Measurements from ENCODE around the gene UGT1A5.
"Not testable (repeated sequence)": the region's sequence is repeated elsewhere in the genome, so short reads cannot be mapped to it uniquely, and the experiment has no call there.

UGT1A5 gene

DNA sequence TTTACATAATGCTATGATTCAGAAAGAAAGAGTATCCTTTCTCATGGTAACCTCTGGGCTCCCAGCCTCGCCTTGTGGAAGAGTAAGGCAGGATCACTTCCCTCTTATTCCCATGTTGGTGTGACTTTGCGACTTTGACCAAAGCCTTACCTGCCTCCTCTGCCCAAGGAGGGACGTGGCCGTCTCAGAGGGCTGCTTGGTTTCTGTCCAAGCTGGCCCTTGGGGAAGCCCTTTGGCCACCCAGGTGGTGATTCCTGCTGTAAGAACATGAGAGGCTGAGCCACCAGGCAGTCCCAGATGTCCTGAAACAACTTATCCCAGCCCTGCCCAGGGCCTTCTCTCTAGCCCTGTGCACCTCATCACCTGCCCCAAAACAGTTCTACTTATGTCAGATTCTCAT lies 14.0 kb upstream of the UGT1A5 start:
- DNase-seq: no peak

DNA sequence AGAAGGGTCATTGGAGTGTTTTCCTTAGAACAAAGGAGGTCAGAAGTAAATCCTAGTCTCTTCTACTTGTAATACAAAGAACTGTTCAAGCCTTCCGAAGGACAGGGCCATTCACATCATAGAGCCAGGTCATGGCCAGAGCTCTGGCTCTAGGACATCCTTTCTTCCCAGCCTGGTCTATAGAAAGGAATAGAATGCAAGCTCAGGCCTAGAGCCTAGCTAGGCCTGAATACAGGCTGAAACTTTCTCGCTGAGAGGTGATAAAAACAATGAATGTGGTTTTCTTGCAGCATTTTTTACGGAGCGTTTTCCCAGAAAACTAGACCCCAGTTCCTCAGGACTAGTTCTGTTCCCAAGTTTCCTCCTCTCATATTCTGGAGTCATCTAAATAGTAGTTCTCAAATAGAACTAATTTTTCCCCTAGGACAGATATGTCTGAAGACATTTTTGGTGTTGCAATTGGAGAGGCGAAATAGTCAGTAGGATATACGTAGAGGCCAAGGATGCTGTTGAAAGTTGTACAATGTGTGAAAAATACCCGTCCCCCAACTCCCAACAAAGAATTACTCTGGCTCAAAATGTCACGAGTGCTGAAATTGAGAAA lies 13.2 kb upstream of the UGT1A5 start:
- no peak for DNase-seq

DNA sequence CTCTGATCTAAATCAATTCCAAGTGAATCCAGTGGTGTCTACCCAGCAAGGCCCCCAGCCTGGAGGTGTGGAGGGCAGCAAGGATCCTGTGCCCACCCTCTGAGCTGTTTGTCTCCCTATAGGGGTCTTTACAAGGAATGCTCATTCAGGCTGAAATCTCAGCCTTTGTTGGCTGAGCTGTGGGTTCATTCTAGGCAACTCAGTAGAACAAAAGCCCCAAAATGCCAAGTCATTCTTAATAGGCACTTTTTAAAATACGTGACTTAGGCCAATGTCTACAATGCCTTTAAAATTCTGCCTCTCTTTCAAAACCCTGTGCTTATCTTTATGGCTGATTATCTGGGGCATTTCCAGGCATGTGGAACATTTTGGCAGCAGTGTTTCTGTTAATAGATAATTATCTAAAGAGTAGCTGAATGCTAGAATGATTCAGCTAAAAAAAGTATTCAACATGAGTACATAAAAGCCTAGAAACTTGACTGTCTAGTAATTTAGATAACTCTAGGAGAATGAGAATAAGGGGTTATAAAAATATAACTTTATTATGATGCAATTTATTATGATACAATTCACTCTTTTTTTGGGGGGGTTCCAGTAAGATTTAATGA lies 12.6 kb upstream of the UGT1A5 start:
- DNase-seq: no peak

DNA sequence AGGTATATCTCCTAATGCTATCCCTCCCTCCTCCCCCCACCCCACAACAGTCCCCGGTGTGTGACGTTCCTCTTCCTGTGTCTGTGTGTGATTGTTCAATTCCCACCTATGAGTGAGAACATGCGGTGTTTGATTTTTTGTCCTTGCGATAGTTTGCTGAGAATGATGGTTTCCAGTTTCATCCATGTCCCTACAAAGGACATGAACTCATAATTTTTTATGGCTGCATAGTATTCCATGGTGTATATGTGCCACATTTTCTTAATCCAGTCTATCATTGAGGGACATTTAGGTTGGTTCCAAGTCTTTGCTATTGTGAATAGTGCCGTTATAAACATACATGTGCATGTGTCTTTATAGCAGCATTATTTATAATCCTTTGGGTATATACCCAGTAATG lies 11.9 kb upstream of the UGT1A5 start:
- DNase-seq: not testable (repeated sequence)

DNA sequence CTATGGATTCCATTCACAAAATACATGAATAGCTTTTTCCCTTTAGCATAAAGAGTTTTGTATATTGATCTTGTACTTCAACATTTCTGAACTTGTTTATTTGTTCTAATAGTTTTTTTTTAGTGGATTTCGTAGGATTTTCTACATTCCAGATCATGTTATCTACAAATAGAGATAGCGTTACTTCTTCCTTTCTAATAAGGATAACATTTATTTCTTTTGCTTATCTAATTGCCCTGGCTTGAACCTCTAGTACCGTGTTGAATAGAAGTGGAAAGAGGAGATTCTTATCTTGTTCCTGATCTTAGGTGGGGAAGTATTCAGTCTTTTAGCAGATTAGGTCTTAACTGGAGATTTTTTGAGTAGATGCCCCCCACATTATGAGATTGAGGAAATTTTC lies 10.5 kb upstream of the UGT1A5 start:
- no peak for DNase-seq

DNA sequence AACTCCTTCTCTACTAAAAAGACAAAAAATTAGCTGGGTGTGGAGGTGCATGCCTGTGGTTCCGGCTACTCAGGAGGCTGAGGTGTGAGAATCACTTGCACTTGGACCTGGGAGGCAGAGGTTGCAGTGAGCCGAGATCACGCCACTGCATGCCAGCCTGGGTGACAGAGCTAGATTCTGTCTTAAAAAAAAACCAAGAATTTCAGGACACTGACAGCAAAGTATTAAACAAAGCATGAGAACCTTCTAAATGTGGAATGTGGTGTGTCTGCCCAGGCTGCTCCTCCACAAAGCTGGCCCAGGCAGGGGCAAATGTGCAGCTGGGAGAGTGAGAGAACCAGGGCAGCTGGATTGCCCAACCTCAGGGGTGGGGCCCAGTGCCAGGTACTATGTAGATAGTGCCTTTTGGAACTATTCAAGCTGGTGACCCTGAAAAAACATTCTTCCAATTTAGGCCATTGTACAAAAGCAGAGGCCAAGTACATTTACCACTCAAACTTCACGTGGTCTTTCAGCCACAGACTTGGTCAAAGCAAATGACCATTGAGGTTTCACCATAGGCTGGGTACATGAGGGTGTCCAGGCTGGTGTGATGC lies 6.7 kb upstream of the UGT1A5 start:
- no peak for DNase-seq

DNA sequence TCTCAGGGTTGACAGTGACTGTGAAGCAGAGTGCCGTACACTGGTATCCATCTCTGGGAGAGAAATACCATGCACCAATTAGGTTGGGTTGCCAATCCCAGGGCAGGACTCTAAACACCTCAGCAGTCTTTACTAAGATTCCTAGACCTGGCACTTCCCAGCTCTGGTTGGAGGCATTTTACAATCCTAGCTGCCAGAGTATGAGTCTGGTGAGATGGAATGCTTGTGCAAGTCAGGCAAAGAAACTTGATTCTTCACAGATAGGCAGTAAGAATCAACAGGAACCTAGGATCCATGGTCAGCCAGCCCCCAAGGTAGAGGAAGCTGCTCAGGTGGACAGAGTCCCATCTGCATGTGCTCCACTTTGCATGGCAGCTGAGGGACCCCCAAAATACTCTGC lies 6.0 kb upstream of the UGT1A5 start:
- DNase-seq: no peak

GRCh38 chr2:233707940-233708644 lies 4.6 kb upstream of the UGT1A5 start:
- no peak for DNase-seq

- no peak for DNase-seq
Measured at GRCh38 chr2:233708942-233709341, 3.8 kb upstream of the UGT1A5 start.

DNA sequence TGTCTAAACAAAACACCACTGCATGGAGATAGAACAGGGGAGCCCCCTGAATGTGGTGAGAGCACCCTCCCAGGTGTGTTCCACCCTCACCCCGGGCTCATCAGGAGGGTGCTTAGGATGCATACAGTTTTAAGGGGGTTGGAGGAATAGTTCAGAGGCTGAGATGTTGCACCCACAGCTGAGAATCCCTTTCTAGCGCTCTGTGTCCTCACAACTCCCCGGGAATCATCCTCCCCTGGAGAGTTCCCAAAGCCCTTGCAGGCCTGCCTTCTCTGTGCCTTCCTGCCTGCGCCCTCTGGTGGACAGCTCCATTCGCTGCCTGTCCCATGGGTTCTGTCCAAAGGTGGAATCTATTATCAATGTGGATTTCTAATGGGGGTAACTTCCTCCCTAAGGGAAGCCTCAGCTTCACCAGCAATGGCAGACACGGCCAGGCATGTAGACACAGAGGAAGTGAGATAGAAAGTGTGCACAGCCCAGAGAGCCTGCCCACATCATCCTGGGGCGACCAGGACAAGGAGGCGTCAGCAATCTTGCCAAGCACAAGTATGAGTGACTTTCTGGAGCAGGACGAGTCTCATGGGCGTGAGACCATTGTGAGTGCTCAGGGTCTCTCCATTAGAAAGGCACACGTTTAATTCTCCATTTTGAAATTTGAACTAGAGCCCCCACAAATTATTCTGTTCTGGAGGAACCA lies 1.2 kb upstream of the UGT1A5 start:
- peak; percentile 36 for DNase-seq

- DNase-seq: no peak
Measured at GRCh38 chr2:233713262-233713615, 532 bp downstream of the UGT1A5 start.

- DNase-seq: no peak
Measured at GRCh38 chr2:233714121-233714520, 1.4 kb downstream of the UGT1A5 start.

- DNase-seq: no peak
Measured at GRCh38 chr2:233718552-233718951, 5.8 kb downstream of the UGT1A5 start, which contains the start of gene UGT1A4. Gene UGT1A4 (plus strand): TSS chr2:233718736. CDS start chr2:233718821, 85 bp downstream.

DNA sequence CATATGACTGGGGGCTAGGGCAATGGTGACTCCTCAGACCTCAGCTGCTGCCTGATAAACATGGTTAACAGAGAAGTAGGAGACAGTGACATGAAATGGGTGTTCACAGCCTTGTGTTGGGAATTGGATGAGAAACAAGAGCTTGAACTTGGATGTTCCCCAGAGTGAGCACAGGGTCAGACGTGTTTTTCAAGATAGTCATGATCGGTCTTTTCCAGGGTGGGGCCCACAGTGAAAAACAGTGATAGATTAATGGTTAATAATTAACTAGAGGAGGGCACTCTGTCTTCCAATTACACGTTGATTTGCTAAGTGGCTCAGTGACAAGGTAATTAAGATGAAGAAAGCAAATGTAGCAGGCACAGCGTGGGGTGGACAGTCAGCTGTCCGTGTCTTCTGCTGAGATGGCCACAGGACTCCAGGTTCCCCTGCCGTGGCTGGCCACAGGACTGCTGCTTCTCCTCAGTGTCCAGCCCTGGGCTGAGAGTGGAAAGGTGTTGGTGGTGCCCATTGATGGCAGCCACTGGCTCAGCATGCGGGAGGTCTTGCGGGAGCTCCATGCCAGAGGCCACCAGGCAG lies 16.1 kb downstream of the UGT1A5 start, which contains the start of gene UGT1A3:
TSS of gene UGT1A3 (plus strand) at position 320 of the 579 bp plus-strand sequence. CDS start at position 405, 85 bp downstream.
- no peak for DNase-seq

GRCh38 chr2:233736868-233737653 lies 24.4 kb downstream of the UGT1A5 start:
- DNase-seq: not testable (repeated sequence)

DNA sequence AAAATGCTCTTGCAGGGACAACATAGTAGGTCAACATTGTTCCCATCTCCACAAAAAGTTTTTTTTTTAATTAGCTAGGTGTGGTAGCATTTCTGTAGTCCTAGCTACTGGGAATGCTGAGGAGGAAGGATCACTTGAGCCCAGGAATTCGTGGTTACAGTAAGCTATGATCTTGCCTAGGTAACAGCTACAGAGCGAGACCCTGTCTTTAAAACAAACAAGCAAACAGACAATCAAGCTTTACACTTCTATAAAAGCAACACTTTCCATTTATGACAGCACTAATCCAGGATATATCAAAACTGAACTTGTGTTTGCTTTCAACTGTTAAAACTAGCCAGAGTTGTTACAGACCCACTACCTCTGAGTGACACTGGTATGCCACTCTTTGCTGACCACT lies 28.2 kb downstream of the UGT1A5 start:
- DNase-seq: no peak

- no peak for DNase-seq
Measured at GRCh38 chr2:233743464-233744259, 31.0 kb downstream of the UGT1A5 start.

- no peak for DNase-seq
Measured at GRCh38 chr2:233745073-233745755, 32.5 kb downstream of the UGT1A5 start.

DNA sequence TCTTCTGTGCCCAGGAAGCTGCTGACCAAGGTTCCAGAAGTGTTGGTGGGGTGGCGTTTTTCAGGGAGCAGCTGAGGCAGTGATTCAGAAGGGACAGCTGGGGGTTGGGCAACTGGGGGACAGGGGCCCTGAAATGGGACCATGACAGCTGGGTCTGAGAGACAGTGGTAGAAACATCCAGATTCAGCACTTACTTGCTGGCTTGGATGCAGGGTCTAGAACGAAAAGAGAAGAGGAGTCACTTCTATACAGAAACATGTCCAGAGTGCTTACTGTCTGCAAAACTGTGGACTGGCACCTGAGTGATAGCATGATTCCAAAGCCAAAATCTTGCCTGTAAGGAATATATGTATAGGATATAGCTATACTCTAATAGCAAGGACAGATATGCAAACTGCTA lies 33.1 kb downstream of the UGT1A5 start:
- not testable (repeated sequence) for DNase-seq

GRCh38 chr2:233746475-233747282 lies 34.0 kb downstream of the UGT1A5 start:
- no peak for DNase-seq
